A673 (cell line): ENCODE results near the gene JMJD1C. TPM values are rescaled to one million over a fixed set of nuclear protein-coding genes. Genes with fewer than 3 reads are reported as not detected.

ENCODE experiments used
- BruUV-seq: library from RNA; stranded (reverse); fragments of 400-500 nt; replicated peaks from 2 replicates; lab custom pipeline; 2021; lab: Mats Ljungman, UMichigan
- CTCF ChIA-PET: fragments of 300-600 bp; sonication (Branson Sonifier 250); formaldehyde crosslinking; loops from one replicate; lab custom pipeline; 2022; ENCODE audit warnings: antibody characterized with exemption; lab: Charles Lee
- POLR2A ChIA-PET: fragments of 300-600 bp; sonication (Branson Sonifier 250); formaldehyde crosslinking; loops from one replicate; lab custom pipeline; 2022; ENCODE audit warnings: antibody characterized with exemption; ENCODE audit not compliant: low non-redundant PET; lab: Charles Lee
- DNase-seq: peaks from one replicate; pipeline ENCODE4 v3.0.0-alpha.2; 2015; ENCODE audit warnings: low spot score
- H3K27ac ChIP-seq: fragments of 200-600 bp; sonication (generic); 2 replicates; pipeline ENCODE4 v1.5.1; 2016; ENCODE audit warnings: mixed run types, low read depth, mild to moderate bottlenecking, mixed read lengths, antibody characterized with exemption, low read length; ENCODE audit not compliant: poor library complexity, severe bottlenecking
- H3K27me3 ChIP-seq: fragments of 200-600 bp; sonication (generic); replicated peaks from 2 replicates; pipeline ENCODE4 v1.6.1; 2017; ENCODE audit warnings: mixed run types, low read depth, mild to moderate bottlenecking, mixed read lengths, antibody characterized with exemption, low read length; ENCODE audit not compliant: insufficient read depth, poor library complexity
- H3K36me3 ChIP-seq: fragments of 200-600 bp; sonication (generic); 2 replicates; pipeline ENCODE4 v1.6.1; 2016; ENCODE audit warnings: mixed run types, mild to moderate bottlenecking, mixed read lengths, antibody characterized with exemption, low read length; ENCODE audit not compliant: insufficient read depth, poor library complexity, severe bottlenecking
- H3K4me1 ChIP-seq: fragments of 200-600 bp; sonication (generic); 2 replicates; pipeline ENCODE4 v1.6.1; 2017; ENCODE audit warnings: mixed run types, mild to moderate bottlenecking, mixed read lengths, antibody characterized with exemption, low read length; ENCODE audit not compliant: insufficient read depth, poor library complexity, severe bottlenecking
- H3K4me3 ChIP-seq: fragments of 200-600 bp; sonication (generic); 2 replicates; pipeline ENCODE4 v1.5.1; 2016; ENCODE audit warnings: low read depth, mixed run types, mild to moderate bottlenecking, mixed read lengths, low read length; ENCODE audit not compliant: poor library complexity, severe bottlenecking
- H3K9me3 ChIP-seq: fragments of 200-600 bp; sonication (generic); 2 replicates; pipeline ENCODE4 v1.6.1; 2016; ENCODE audit warnings: mixed run types, low read depth, mild to moderate bottlenecking, mixed read lengths, antibody characterized with exemption, low read length; ENCODE audit not compliant: poor library complexity, severe bottlenecking
- CTCF ChIP-seq: fragments of 300-800, 200-600 bp; sonication (generic); conservative IDR thresholded peaks from 2 replicates; pipeline ENCODE4 v1.5.1; 2017; ENCODE audit warnings: low read depth, mild to moderate bottlenecking, antibody characterized with exemption, low read length, moderate library complexity, mixed read lengths
- EZH2 ChIP-seq: fragments of 200-600 bp; sonication (generic); IDR thresholded peaks from 2 replicates; pipeline ENCODE4 v1.6.1; 2017; ENCODE audit warnings: borderline replicate concordance, low read depth, mild to moderate bottlenecking, mixed read lengths, antibody characterized with exemption, low read length; ENCODE audit not compliant: poor library complexity, severe bottlenecking
- intact Hi-C: fragments of 100-400 bp; cut with micrococcal nuclease; formaldehyde crosslinking; loops from one replicate; pipeline ENCODE4 v1.10.0; 2022; ENCODE audit not compliant: unreplicated experiment
- total RNA-seq: library from RNA; stranded (reverse); gene quantifications from 2 replicates; pipeline ENCODE4 v1.2.3, GENCODE V29; 2021

Gene JMJD1C
- total RNA-seq, 1 experiment from 2014 or later = 71.4 TPM

GRCh38 chr10:63166742-63167258, 299.0 kb downstream of the JMJD1C start:
- no peak overlapping the region for H3K4me3 ChIP-seq
- intact Hi-C loops = loop anchor here (1.0 to 2.0 kb wide), 4 partner anchors 462 to 600 kb away; no protein-coding TSS in a partner anchor
- DNase-seq = peak; percentile 89
- H3K27me3 ChIP-seq = no peaks in the 10 kb centered on the region
- no peak overlapping the region for H3K27ac ChIP-seq
- H3K4me1 ChIP-seq = peaks cover 36% of the 10 kb centered on the region
- BruUV-seq = no TSS peak
- ChIA-PET POLR2A (interaction anchor here (0.5 to 1.0 kb wide), 3 partner anchors 34 to 546 kb away, joined by 3 to 5 read pairs (median 3); no protein-coding TSS in a partner anchor), CTCF (interaction anchor here (0.5 to 2.8 kb wide), 17 partner anchors 34 to 700 kb away, joined by 3 to 37 read pairs (median 4); no protein-coding TSS in a partner anchor)
- TF ChIP-seq CTCF = peak; percentile 84
- TF ChIP-seq EZH2 = no peak
- H3K36me3 ChIP-seq = peaks cover 31% of the 10 kb centered on the region
- no peaks in the 10 kb centered on the region for H3K9me3 ChIP-seq

GRCh38 chr10:63165249-63165648, 300.5 kb downstream of the JMJD1C start:
- TF ChIP-seq CTCF (no peak), EZH2 (no peak)
- no peak overlapping the region for H3K27ac ChIP-seq
- H3K4me1 ChIP-seq = peaks cover 43% of the 10 kb centered on the region
- CTCF ChIA-PET = interaction anchor here (0.9 kb wide), 1 partner anchor 602 kb away, joined by 3 read pairs; no protein-coding TSS in a partner anchor
- H3K27me3 ChIP-seq = no peaks in the 10 kb centered on the region
- no peaks in the 10 kb centered on the region for H3K9me3 ChIP-seq
- DNase-seq = no peak
- intact Hi-C loops = no loop called here
- POLR2A ChIA-PET = no interaction called here
- peaks cover 23% of the 10 kb centered on the region for H3K36me3 ChIP-seq
- no TSS peak for BruUV-seq
- H3K4me3 ChIP-seq = no peak overlapping the region

- ChIA-PET POLR2A (no interaction called here), CTCF (no interaction called here)
- no peak overlapping the region for H3K27ac ChIP-seq
- H3K36me3 ChIP-seq = peaks cover 18% of the 10 kb centered on the region
- H3K27me3 ChIP-seq = no peaks in the 10 kb centered on the region
- H3K4me3 ChIP-seq = no peak overlapping the region
- H3K9me3 ChIP-seq = no peaks in the 10 kb centered on the region
- intact Hi-C loops = no loop called here
- TF ChIP-seq EZH2 (no peak), CTCF (no peak)
- DNase-seq = no peak
- BruUV-seq = no TSS peak
- H3K4me1 ChIP-seq = peaks cover 33% of the 10 kb centered on the region
Measured at GRCh38 chr10:63164166-63164623, 301.6 kb downstream of the JMJD1C start.
